HEK293 (cell line): ENCODE measurements around the gene ANO9.
A peak's percentile ranks its signal among the peaks of the same experiment; 100 is the strongest.
"Not testable (repeated sequence)": the region's sequence is repeated elsewhere in the genome, so short reads cannot be mapped to it uniquely, and the experiment has no call there.

ENCODE experiments used
- CTCF ChIA-PET: fragments of 350-600 bp; formaldehyde crosslinking; extraction: SDS; loops from one replicate; lab custom pipeline; 2021; ENCODE audit warnings: antibody characterized with exemption; lab: Yijun Ruan, JAX
- POLR2A ChIA-PET: fragments of 300-600 bp; formaldehyde crosslinking; extraction: SDS; loops from one replicate; lab custom pipeline; 2020; ENCODE audit warnings: antibody characterized with exemption, inconsistent platforms; lab: Yijun Ruan, JAX
- H3K27ac ChIP-seq: fragments of 200-500 bp; sonication (Bioruptor generic); 2 replicates; pipeline ENCODE4 v1.5.1; 2014; ENCODE audit warnings: low read depth, low read length, control low read depth, inconsistent platforms; ENCODE audit errors: extremely low read depth
- H3K36me3 ChIP-seq, 2 experiments: fragments of 200-500 bp in 1 of 2; sonication (Bioruptor generic) in 1 of 2; 1 replicate in 1 of 2; 2 replicates in 1 of 2; pipeline ENCODE4 v1.5.1; 2014 to 2017; ENCODE audit warnings: inconsistent platforms in 2 of 2, low read length in 2 of 2; ENCODE audit not compliant: control insufficient read depth in 2 of 2, insufficient read depth in 1 of 2
- H3K4me1 ChIP-seq: fragments of 200-500 bp; sonication (Bioruptor generic); 2 replicates; pipeline ENCODE4 v1.5.1; 2014; ENCODE audit warnings: mild to moderate bottlenecking, low read length, inconsistent platforms; ENCODE audit not compliant: control insufficient read depth, insufficient read depth
- H3K4me3 ChIP-seq: 2 replicates; pipeline ENCODE4 v1.5.1; 2011; ENCODE audit warnings: low read depth, mild to moderate bottlenecking, control low read depth, low read length, moderate library complexity
- H3K9me3 ChIP-seq: fragments of 200-500 bp; sonication (Bioruptor generic); 2 replicates; pipeline ENCODE4 v1.5.1; 2014; ENCODE audit warnings: low read depth, low read length, inconsistent platforms; ENCODE audit not compliant: control insufficient read depth, insufficient read depth
- MYNN ChIP-seq: fragments of 450-650 bp; formaldehyde crosslinking; IDR thresholded peaks from 2 replicates; pipeline ENCODE4 v1.5.1; 2016; ENCODE audit warnings: missing biosample characterization, missing genetic modification characterization, borderline replicate concordance
- ZFP69B ChIP-seq: fragments of 450-650 bp; formaldehyde crosslinking; IDR thresholded peaks from 2 replicates; pipeline ENCODE4 v1.5.1; 2016; ENCODE audit warnings: missing biosample characterization, missing genetic modification characterization
- ZIC2 ChIP-seq: fragments of 450-650 bp; formaldehyde crosslinking; IDR thresholded peaks from 2 replicates; pipeline ENCODE4 v1.5.1; 2016; ENCODE audit warnings: missing biosample characterization, missing genetic modification characterization
- ZNF132 ChIP-seq: fragments of 450-650 bp; formaldehyde crosslinking; IDR thresholded peaks from 2 replicates; pipeline ENCODE4 v1.5.1; 2017; ENCODE audit warnings: missing biosample characterization, missing genetic modification characterization, borderline replicate concordance
- ZNF16 ChIP-seq: fragments of 450-650 bp; formaldehyde crosslinking; IDR thresholded peaks from 2 replicates; pipeline ENCODE4 v1.5.1; 2016; ENCODE audit warnings: low read depth, missing biosample characterization, missing genetic modification characterization
- ZNF211 ChIP-seq: fragments of 450-650 bp; formaldehyde crosslinking; IDR thresholded peaks from 2 replicates; pipeline ENCODE4 v1.5.1; 2016; ENCODE audit warnings: low read depth, missing biosample characterization, missing genetic modification characterization
- ZNF274 ChIP-seq, 2 experiments: fragments of 200-500 bp in 1 of 2; fragments of 450-650 bp in 1 of 2; sonication (Bioruptor generic) in 1 of 2; formaldehyde crosslinking in 1 of 2; IDR thresholded peaks; 2 replicates each; pipeline versions ENCODE4 v1.5.1 to v1.6.1; 2014 to 2016; ENCODE audit warnings: borderline replicate concordance in 1 of 2, inconsistent platforms in 1 of 2, low read length in 1 of 2, missing biosample characterization in 1 of 2, missing genetic modification characterization in 1 of 2
- ZNF302 ChIP-seq: fragments of 450-650 bp; formaldehyde crosslinking; IDR thresholded peaks from 2 replicates; pipeline ENCODE4 v1.5.1; 2016; ENCODE audit warnings: missing biosample characterization, missing genetic modification characterization, low read depth
- ZNF350 ChIP-seq: fragments of 450-650 bp; formaldehyde crosslinking; IDR thresholded peaks from 2 replicates; pipeline ENCODE4 v1.5.0; 2017; ENCODE audit warnings: missing biosample characterization, mild to moderate bottlenecking, missing genetic modification characterization
- ZNF37A ChIP-seq: fragments of 450-650 bp; IDR thresholded peaks from 2 replicates; pipeline ENCODE4 v1.5.1; 2018; ENCODE audit warnings: missing biosample characterization, missing genetic modification characterization
- ZNF544 ChIP-seq: fragments of 450-650 bp; formaldehyde crosslinking; IDR thresholded peaks from 2 replicates; pipeline ENCODE4 v1.5.0; 2017; ENCODE audit warnings: missing biosample characterization, missing genetic modification characterization
- ZNF701 ChIP-seq: fragments of 450-650 bp; formaldehyde crosslinking; IDR thresholded peaks from 2 replicates; pipeline ENCODE4 v1.5.1; 2016; ENCODE audit warnings: missing biosample characterization, missing genetic modification characterization
- TF ChIP-seq, protein P1 (sequence below): fragments of 450-650 bp; formaldehyde crosslinking; IDR thresholded peaks from 2 replicates; pipeline ENCODE4 v1.5.1; 2016; ENCODE audit warnings: missing biosample characterization, missing genetic modification characterization
- TF ChIP-seq, protein P2 (sequence below): fragments of 450-650 bp; formaldehyde crosslinking; IDR thresholded peaks from 2 replicates; pipeline ENCODE4 v1.5.0; 2017; ENCODE audit warnings: missing biosample characterization, missing genetic modification characterization, borderline replicate concordance
- TF ChIP-seq, protein P3 (sequence below): fragments of 450-650 bp; formaldehyde crosslinking; IDR thresholded peaks from 2 replicates; pipeline ENCODE4 v1.5.1; 2016; ENCODE audit warnings: missing biosample characterization, missing genetic modification characterization

Gene ANO9

DNA sequence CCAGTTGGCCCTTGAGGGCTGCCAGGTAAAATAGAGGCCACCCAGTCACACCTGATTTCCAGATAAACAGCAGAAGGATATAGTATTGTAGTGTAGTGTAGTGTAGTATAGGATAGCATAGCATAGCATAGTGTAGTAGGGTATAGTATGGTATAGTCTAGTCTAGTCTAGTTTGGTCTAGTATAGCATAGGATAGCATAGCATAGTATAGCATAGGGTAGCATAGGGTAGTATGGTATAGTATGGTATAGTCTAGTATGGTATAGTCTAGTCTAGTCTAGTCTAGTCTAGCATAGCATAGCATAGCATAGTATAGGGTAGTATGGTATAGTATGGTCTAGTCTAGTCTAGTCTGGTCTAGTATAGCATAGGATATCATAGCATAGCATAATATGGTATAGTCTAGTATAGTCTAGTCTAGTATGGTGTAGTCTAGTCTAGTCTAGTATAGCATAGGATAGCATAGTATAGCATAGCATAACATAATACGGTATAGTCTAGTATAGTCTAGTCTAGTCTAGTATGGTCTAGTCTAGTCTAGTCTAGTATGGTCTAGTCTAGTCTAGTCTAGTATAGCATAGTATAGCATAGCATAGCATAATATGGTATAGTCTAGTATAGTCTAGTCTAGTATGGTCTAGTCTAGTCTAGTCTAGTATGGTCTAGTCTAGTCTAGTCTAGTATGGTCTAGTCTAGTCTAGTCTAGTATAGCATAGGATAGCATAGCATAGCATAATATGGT is 6.6 kb downstream of the ANO9 start:
- not testable (repeated sequence) for H3K27ac ChIP-seq, H3K4me1 ChIP-seq, H3K9me3 ChIP-seq, H3K4me3 ChIP-seq
- peak; percentile 96 for TF ChIP-seq ZNF211 (tag by site-specific recombination)
- TF ChIP-seq, all 188 proteins: peak for 1; not testable (repeated sequence) for 187
- POLR2A ChIA-PET, CTCF ChIA-PET, H3K36me3 ChIP-seq: not testable (repeated sequence)

DNA sequence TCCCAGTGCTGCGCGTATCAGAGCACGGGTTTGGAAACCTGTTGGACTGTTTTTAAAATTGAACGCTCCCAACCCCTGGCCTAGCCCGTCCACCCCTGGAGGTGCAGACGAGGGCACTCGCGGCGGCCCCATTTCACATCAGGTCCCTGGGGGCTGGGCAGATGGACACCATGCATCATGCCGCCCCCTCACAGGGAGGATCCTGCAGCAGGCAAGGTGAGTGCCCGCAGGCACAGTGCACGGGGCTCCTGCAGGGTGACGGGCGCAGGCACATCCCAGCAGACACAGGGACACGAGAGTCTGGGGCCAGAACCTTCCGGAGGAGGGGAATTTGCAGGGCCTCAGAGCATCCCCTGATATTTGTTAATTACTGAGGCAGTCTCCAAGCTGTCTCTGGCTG is 7.3 kb downstream of the ANO9 start:
- Histone ChIP-seq H3K4me3 (no peak overlapping the region), H3K27ac (no peak overlapping the region), H3K9me3 (no peaks in the 10 kb centered on the region), H3K36me3 (no peaks in the 10 kb centered on the region), H3K4me1 (no peaks in the 10 kb centered on the region)
- POLR2A ChIA-PET: no interaction called here
- TF ChIP-seq ZNF302 (tag by site-specific recombination) (no peak), ZNF350 (tag by site-specific recombination) (no peak), ZNF132 (tag by site-specific recombination) (no peak), ZNF211 (tag by site-specific recombination) (no peak), ZNF701 (tag by site-specific recombination) (no peak), ZNF37A (no peak), ZIC2 (tag by site-specific recombination) (no peak)
- TF ChIP-seq, protein P1, sequence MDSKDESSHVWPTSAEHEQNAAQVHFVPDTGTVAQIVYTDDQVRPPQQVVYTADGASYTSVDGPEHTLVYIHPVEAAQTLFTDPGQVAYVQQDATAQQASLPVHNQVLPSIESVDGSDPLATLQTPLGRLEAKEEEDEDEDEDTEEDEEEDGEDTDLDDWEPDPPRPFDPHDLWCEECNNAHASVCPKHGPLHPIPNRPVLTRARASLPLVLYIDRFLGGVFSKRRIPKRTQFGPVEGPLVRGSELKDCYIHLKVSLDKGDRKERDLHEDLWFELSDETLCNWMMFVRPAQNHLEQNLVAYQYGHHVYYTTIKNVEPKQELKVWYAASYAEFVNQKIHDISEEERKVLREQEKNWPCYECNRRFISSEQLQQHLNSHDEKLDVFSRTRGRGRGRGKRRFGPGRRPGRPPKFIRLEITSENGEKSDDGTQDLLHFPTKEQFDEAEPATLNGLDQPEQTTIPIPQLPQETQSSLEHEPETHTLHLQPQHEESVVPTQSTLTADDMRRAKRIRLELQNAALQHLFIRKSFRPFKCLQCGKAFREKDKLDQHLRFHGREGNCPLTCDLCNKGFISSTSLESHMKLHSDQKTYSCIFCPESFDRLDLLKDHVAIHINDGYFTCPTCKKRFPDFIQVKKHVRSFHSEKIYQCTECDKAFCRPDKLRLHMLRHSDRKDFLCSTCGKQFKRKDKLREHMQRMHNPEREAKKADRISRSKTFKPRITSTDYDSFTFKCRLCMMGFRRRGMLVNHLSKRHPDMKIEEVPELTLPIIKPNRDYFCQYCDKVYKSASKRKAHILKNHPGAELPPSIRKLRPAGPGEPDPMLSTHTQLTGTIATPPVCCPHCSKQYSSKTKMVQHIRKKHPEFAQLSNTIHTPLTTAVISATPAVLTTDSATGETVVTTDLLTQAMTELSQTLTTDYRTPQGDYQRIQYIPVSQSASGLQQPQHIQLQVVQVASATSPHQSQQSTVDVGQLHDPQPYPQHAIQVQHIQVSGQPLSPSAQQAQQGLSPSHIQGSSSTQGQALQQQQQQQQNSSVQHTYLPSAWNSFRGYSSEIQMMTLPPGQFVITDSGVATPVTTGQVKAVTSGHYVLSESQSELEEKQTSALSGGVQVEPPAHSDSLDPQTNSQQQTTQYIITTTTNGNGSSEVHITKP: no peak
- CTCF ChIA-PET: no interaction called here

DNA sequence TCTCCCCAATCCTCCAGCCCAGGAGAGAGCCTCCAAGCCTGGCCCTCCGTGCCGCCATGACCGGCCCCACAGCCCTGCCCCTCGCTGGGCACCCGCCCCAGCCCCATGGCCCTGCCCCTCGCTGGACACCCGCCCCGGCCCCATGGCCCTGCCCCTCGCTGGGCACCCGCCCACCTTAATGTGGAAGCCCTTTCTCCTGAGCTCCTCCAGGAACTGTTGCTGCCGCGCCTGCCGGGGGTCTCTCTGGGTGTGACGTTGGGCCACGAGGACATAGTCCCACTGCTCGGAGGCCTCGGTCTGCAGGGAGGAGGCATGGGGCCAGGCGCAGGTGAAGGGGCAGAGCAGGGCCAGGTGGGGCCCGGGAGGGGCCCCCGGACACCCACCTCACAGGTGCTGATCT is 8.2 kb downstream of the ANO9 start:
- POLR2A ChIA-PET: interaction anchor here (0.6 kb wide), 1 partner anchor 155 kb away, joined by 5 read pairs; no protein-coding TSS in a partner anchor
- TF ChIP-seq ZNF544 (no peak), MYNN (tag by site-specific recombination) (no peak), ZNF16 (tag by site-specific recombination) (no peak), ZFP69B (tag by site-specific recombination) (no peak), ZNF274 (IDR thresholded peaks at IDR 0.05; ENCODE audit: low read length) (no peak), ZNF274 (tag by site-specific recombination; IDR thresholded peaks at IDR 0.05; ENCODE audit: borderline replicate concordance) (no peak)
- TF ChIP-seq, protein P2, sequence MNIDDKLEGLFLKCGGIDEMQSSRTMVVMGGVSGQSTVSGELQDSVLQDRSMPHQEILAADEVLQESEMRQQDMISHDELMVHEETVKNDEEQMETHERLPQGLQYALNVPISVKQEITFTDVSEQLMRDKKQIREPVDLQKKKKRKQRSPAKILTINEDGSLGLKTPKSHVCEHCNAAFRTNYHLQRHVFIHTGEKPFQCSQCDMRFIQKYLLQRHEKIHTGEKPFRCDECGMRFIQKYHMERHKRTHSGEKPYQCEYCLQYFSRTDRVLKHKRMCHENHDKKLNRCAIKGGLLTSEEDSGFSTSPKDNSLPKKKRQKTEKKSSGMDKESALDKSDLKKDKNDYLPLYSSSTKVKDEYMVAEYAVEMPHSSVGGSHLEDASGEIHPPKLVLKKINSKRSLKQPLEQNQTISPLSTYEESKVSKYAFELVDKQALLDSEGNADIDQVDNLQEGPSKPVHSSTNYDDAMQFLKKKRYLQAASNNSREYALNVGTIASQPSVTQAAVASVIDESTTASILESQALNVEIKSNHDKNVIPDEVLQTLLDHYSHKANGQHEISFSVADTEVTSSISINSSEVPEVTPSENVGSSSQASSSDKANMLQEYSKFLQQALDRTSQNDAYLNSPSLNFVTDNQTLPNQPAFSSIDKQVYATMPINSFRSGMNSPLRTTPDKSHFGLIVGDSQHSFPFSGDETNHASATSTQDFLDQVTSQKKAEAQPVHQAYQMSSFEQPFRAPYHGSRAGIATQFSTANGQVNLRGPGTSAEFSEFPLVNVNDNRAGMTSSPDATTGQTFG (tag by site-specific recombination): no peak
- TF ChIP-seq, protein P3, sequence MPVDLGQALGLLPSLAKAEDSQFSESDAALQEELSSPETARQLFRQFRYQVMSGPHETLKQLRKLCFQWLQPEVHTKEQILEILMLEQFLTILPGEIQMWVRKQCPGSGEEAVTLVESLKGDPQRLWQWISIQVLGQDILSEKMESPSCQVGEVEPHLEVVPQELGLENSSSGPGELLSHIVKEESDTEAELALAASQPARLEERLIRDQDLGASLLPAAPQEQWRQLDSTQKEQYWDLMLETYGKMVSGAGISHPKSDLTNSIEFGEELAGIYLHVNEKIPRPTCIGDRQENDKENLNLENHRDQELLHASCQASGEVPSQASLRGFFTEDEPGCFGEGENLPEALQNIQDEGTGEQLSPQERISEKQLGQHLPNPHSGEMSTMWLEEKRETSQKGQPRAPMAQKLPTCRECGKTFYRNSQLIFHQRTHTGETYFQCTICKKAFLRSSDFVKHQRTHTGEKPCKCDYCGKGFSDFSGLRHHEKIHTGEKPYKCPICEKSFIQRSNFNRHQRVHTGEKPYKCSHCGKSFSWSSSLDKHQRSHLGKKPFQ: no peak
- TF ChIP-seq, all 188 proteins: peak for 0
- no peaks in the 10 kb centered on the region for H3K4me1 ChIP-seq

More for the DNA sequence above, 8.2 kb downstream of the ANO9 start:
- no peaks in the 10 kb centered on the region for H3K9me3 ChIP-seq
- CTCF ChIA-PET: interaction anchor here (0.7 kb wide), 1 partner anchor 85 kb away, joined by 3 read pairs; no protein-coding TSS in a partner anchor
- no peak overlapping the region for H3K4me3 ChIP-seq
- no peak overlapping the region for H3K27ac ChIP-seq
- no peaks in the 10 kb centered on the region for H3K36me3 ChIP-seq
